Smooth muscle cell (in vitro differentiated cells): ENCODE results near the gene CNTF. TPM values are rescaled to one million over a fixed set of nuclear protein-coding genes. Genes with fewer than 3 reads are reported as not detected.
A peak's percentile ranks its signal among the peaks of the same experiment; 100 is the strongest.

ENCODE experiments used
- DNase-seq: peaks from one replicate; lab custom pipeline; 2025; ENCODE audit not compliant: unreplicated experiment; lab: John Stamatoyannopoulos, UW
- H2AFZ ChIP-seq: fragments of 200-600 bp; sonication (generic); 2 replicates; pipeline ENCODE4 v1.6.0; 2016; ENCODE audit warnings: antibody characterized with exemption, low read depth, mild to moderate bottlenecking
- H3F3A ChIP-seq: fragments of 200-600 bp; sonication (generic); 2 replicates; pipeline ENCODE4 v1.6.0; 2017; ENCODE audit warnings: antibody characterized with exemption, low read depth
- H3K27ac ChIP-seq: fragments of 200-600 bp; sonication (generic); 2 replicates; pipeline ENCODE4 v1.5.1; 2016; ENCODE audit warnings: low read depth, mild to moderate bottlenecking
- H3K27me3 ChIP-seq: fragments of 200-600 bp; sonication (generic); 2 replicates; pipeline ENCODE4 v1.6.1; 2016; ENCODE audit warnings: low read depth, mild to moderate bottlenecking
- H3K36me3 ChIP-seq: fragments of 200-600 bp; sonication (generic); 2 replicates; pipeline ENCODE4 v1.5.1; 2016; ENCODE audit warnings: low read depth
- H3K4me1 ChIP-seq: fragments of 200-600 bp; sonication (generic); 2 replicates; pipeline ENCODE4 v1.5.1; 2016; ENCODE audit warnings: low read depth
- H3K4me2 ChIP-seq: fragments of 200-600 bp; sonication (generic); 2 replicates; pipeline ENCODE4 v1.6.0; 2016; ENCODE audit warnings: mild to moderate bottlenecking
- H3K4me3 ChIP-seq: fragments of 200-600 bp; sonication (generic); 2 replicates; pipeline ENCODE4 v1.5.1; 2016; ENCODE audit warnings: mild to moderate bottlenecking
- H3K79me2 ChIP-seq: fragments of 200-600 bp; sonication (generic); 2 replicates; pipeline ENCODE4 v1.6.0; 2016; ENCODE audit warnings: low read depth, mild to moderate bottlenecking
- H3K9ac ChIP-seq: fragments of 200-600 bp; sonication (generic); 2 replicates; pipeline ENCODE4 v1.6.0; 2016; ENCODE audit warnings: low read depth
- H3K9me3 ChIP-seq: fragments of 200-600 bp; sonication (generic); replicated peaks from 2 replicates; pipeline ENCODE4 v1.5.1; 2016; ENCODE audit warnings: low read depth
- H4K20me1 ChIP-seq: fragments of 200-600 bp; sonication (generic); 2 replicates; pipeline ENCODE4 v1.6.0; 2016; ENCODE audit warnings: low read depth
- CTCF ChIP-seq: fragments of 200-600 bp; sonication (generic); IDR thresholded peaks from 2 replicates; pipeline ENCODE4 v1.5.1; 2017; ENCODE audit warnings: borderline replicate concordance, mild to moderate bottlenecking, antibody characterized with exemption; ENCODE audit not compliant: insufficient read depth, poor library complexity, severe bottlenecking
- WGBS: methylation state at CpG from one replicate; pipeline ENCODE4 v1.1.7; 2016; ENCODE audit warnings: low lambda C conversion rate; 5-methylcytosine and 5-hydroxymethylcytosine counted together
- polyA plus RNA-seq: library from polyadenylated mRNA; unstranded; fragments of >200 nt; fragmentation: Nextera tagmentation; extraction: Ambion mirVana; gene quantifications from 2 replicates; pipeline ENCODE4 v1.2.1, GENCODE V29; 2016
- total RNA-seq: library from RNA; depleted of rRNA; stranded (reverse); fragments of >200 nt; gene quantifications from 2 replicates; pipeline ENCODE4 v1.2.3, GENCODE V29; 2014

The CNTF gene
- total and polyA plus RNA-seq, 2 experiments from 2014 or later = 0.66 to 2.2 TPM

DNA sequence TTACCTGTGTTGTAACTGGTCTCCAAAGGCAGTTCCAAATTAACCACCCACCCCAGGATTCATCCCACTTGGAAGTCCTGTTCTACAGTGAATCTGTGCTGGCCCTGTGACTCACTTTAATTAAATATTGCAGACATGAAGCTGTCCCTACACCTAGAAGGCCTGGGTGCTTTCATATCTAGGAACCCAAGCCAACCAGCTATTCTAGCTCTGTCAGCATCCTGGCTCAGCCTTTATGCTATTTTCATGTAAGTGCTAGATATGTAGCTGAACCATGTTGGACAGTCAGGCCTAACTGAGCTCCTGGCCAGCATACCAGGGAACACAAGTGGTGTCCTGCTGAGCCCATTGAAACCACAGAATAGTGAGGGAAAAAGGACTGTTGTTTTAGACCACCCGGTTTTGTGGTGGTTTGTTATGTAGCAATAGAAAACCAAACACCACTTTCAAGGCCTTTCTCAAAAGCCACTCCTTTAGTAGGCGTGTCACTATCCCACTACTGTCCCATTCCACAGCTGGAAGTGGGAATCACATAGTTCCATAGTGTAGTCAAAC, 30.3 kb downstream of the CNTF start:
- no peaks in the 10 kb centered on the region for H3K9me3 ChIP-seq
- TF ChIP-seq CTCF = no peak
- no peak for DNase-seq
- no peak overlapping the region for H3K4me2 ChIP-seq
- H3K27me3 ChIP-seq = no peaks in the 10 kb centered on the region
- no peak overlapping the region for H3K4me3 ChIP-seq
- no peaks in the 10 kb centered on the region for H4K20me1 ChIP-seq
- WGBS = 62% methylated on average over 2 of the region's 2 CpGs
- H2AFZ ChIP-seq = no peak overlapping the region
- H3K4me1 ChIP-seq = no peaks in the 10 kb centered on the region
- no peak overlapping the region for H3K27ac ChIP-seq
- no peak overlapping the region for H3K9ac ChIP-seq
- H3K79me2 ChIP-seq = no peaks in the 10 kb centered on the region
- no peaks in the 10 kb centered on the region for H3F3A ChIP-seq
- no peaks in the 10 kb centered on the region for H3K36me3 ChIP-seq

GRCh38 chr11:58654079-58654907, 31.8 kb downstream of the CNTF start:
- WGBS = 40% methylated on average over 12 of the region's 12 CpGs

DNA sequence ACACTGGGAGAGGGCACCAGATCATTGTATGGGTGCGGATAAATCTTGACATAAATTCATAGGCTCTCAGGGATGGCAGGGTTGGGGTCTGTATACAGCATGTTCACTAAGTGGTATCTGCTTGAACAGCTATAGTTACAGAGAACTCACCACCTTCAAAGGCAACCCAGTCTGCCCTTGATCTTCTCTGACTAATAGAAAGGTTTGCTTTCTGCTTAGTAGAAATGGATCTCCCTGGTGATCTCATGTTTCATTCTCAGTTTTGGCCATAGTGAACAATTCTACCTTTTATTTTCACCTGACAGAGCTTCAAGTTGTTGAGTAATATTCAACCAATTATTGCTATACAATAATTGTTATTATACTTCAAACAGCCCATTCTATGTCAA, 32.4 kb downstream of the CNTF start:
- no peak overlapping the region for H3K4me2 ChIP-seq
- H3K4me3 ChIP-seq = no peak overlapping the region
- H3F3A ChIP-seq = no peaks in the 10 kb centered on the region
- no peaks in the 10 kb centered on the region for H4K20me1 ChIP-seq
- H3K27ac ChIP-seq = no peak overlapping the region
- no peak for TF ChIP-seq CTCF
- no peaks in the 10 kb centered on the region for H3K36me3 ChIP-seq
- no peak overlapping the region for H2AFZ ChIP-seq
- H3K9me3 ChIP-seq = no peaks in the 10 kb centered on the region
- H3K27me3 ChIP-seq = no peaks in the 10 kb centered on the region
- H3K9ac ChIP-seq = no peak overlapping the region
- H3K4me1 ChIP-seq = no peaks in the 10 kb centered on the region
- no peak for DNase-seq
- H3K79me2 ChIP-seq = no peaks in the 10 kb centered on the region
- WGBS = 94% methylated on average over 1 of the region's 1 CpG

More at GRCh38 chr11:58654079-58654907, 31.8 kb downstream of the CNTF start:
- H3K27ac ChIP-seq = no peak overlapping the region
- peak; percentile 14 for DNase-seq
- no peak overlapping the region for H3K4me3 ChIP-seq
- H3K4me2 ChIP-seq = no peak overlapping the region
- H2AFZ ChIP-seq = no peak overlapping the region
- peak; percentile 89 for TF ChIP-seq CTCF
- H3K4me1 ChIP-seq = no peaks in the 10 kb centered on the region
- H4K20me1 ChIP-seq = no peaks in the 10 kb centered on the region
- H3K27me3 ChIP-seq = no peaks in the 10 kb centered on the region
- no peaks in the 10 kb centered on the region for H3K9me3 ChIP-seq
- no peaks in the 10 kb centered on the region for H3K79me2 ChIP-seq
- H3K9ac ChIP-seq = no peak overlapping the region
- no peaks in the 10 kb centered on the region for H3K36me3 ChIP-seq
- H3F3A ChIP-seq = no peaks in the 10 kb centered on the region
